ENCODE results near the gene COL6A1. TPM values are rescaled to one million over a fixed set of nuclear protein-coding genes. Genes with fewer than 3 reads are reported as not detected.

COL6A1 gene
- total RNA-seq = 226 and 298 TPM in 2 replicates

GRCh38 chr21:45981151-45982091 is at the start of gene COL6A1:
Gene COL6A1 (plus strand): TSS chr21:45981770. CDS start chr21:45981851, 81 bp downstream.
- H3K27me3 ChIP-seq (ENCODE audit: control insufficient read depth, insufficient read depth, low read length) = peaks cover 4% of the 10 kb centered on the region
- no peak for DNase-seq (ENCODE audit: low read depth)
- TF ChIP-seq, protein P1, sequence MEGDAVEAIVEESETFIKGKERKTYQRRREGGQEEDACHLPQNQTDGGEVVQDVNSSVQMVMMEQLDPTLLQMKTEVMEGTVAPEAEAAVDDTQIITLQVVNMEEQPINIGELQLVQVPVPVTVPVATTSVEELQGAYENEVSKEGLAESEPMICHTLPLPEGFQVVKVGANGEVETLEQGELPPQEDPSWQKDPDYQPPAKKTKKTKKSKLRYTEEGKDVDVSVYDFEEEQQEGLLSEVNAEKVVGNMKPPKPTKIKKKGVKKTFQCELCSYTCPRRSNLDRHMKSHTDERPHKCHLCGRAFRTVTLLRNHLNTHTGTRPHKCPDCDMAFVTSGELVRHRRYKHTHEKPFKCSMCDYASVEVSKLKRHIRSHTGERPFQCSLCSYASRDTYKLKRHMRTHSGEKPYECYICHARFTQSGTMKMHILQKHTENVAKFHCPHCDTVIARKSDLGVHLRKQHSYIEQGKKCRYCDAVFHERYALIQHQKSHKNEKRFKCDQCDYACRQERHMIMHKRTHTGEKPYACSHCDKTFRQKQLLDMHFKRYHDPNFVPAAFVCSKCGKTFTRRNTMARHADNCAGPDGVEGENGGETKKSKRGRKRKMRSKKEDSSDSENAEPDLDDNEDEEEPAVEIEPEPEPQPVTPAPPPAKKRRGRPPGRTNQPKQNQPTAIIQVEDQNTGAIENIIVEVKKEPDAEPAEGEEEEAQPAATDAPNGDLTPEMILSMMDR (IDR thresholded peaks at IDR 0.05; ENCODE audit: insufficient read depth, low read length, poor library complexity, severe bottlenecking) = no peak
- no peaks in the 10 kb centered on the region for H3K36me3 ChIP-seq (ENCODE audit: control insufficient read depth, insufficient read depth, low read length)
- H3K4me3 ChIP-seq (ENCODE audit: low read depth, low read length) = peak within 1 kb of the TSS; percentile 64

- Histone ChIP-seq H3K4me3 (ENCODE audit: low read depth, low read length) (no peak overlapping the region), H3K36me3 (ENCODE audit: control insufficient read depth, insufficient read depth, low read length) (no peaks in the 10 kb centered on the region), H3K27me3 (ENCODE audit: control insufficient read depth, insufficient read depth, low read length) (peaks cover 9% of the 10 kb centered on the region)
- DNase-seq (ENCODE audit: low read depth) = no peak
- TF ChIP-seq, protein P1 (IDR thresholded peaks at IDR 0.05; ENCODE audit: insufficient read depth, low read length, poor library complexity, severe bottlenecking) = no peak
These were observed 48.6 kb upstream of the COL6A1 start for GRCh38 chr21:45932922-45933502.

GRCh38 chr21:45934085-45934484 is 47.5 kb upstream of the COL6A1 start:
- TF ChIP-seq, protein P1 (IDR thresholded peaks at IDR 0.05; ENCODE audit: insufficient read depth, low read length, poor library complexity, severe bottlenecking) = no peak

GRCh38 chr21:45934554-45934953 is 47.0 kb upstream of the COL6A1 start:
- Histone ChIP-seq H3K27me3 (ENCODE audit: control insufficient read depth, insufficient read depth, low read length) (peaks cover 9% of the 10 kb centered on the region), H3K36me3 (ENCODE audit: control insufficient read depth, insufficient read depth, low read length) (no peaks in the 10 kb centered on the region), H3K4me3 (ENCODE audit: low read depth, low read length) (no peak overlapping the region)
- TF ChIP-seq, protein P1 (IDR thresholded peaks at IDR 0.05; ENCODE audit: insufficient read depth, low read length, poor library complexity, severe bottlenecking) = no peak
- DNase-seq (ENCODE audit: low read depth) = no peak

More at GRCh38 chr21:45934085-45934484, 47.5 kb upstream of the COL6A1 start:
- DNase-seq (ENCODE audit: low read depth) = no peak
- Histone ChIP-seq H3K27me3 (ENCODE audit: control insufficient read depth, insufficient read depth, low read length) (peaks cover 9% of the 10 kb centered on the region), H3K36me3 (ENCODE audit: control insufficient read depth, insufficient read depth, low read length) (no peaks in the 10 kb centered on the region), H3K4me3 (ENCODE audit: low read depth, low read length) (no peak overlapping the region)

DNA sequence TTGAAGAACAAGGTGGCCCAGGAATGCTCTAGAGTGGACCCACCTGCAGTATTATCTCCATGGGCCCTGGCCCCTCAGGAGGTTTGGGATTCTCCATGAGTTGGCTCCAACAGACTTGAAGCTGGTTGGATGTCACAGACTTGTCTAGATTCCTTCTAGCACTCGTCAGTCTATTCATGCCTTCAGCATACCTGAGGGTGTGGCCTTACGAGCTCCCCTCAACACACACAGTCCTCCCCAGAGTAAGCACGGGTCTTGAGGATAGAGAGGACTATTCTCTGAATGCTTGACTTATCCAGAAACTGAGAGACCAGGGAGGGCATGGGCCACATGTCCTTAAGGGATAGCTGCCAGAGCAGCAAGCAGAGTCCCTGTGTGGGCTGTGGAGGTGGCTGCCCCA is 45.9 kb upstream of the COL6A1 start:
- DNase-seq (ENCODE audit: low read depth) = no peak
- TF ChIP-seq, protein P1 (IDR thresholded peaks at IDR 0.05; ENCODE audit: insufficient read depth, low read length, poor library complexity, severe bottlenecking) = no peak
- Histone ChIP-seq H3K36me3 (ENCODE audit: control insufficient read depth, insufficient read depth, low read length) (no peaks in the 10 kb centered on the region), H3K4me3 (ENCODE audit: low read depth, low read length) (no peak overlapping the region), H3K27me3 (ENCODE audit: control insufficient read depth, insufficient read depth, low read length) (peaks cover 3% of the 10 kb centered on the region)

Data from kidney epithelial cell (primary cell).